DMS153 treated with DMSO at 0.1 percent for 48 hours (cell line): Measurements from ENCODE around the gene MED12.

Source experiments
- DNase-seq: peaks from one replicate; lab custom pipeline; 2025; ENCODE audit not compliant: unreplicated experiment; lab: John Stamatoyannopoulos, UW

The MED12 gene

GRCh38 chrX:71118032-71118984 lies at the start of gene MED12:
Gene MED12, plus strand, starts transcription at chrX:71118596. Its CDS starts 159 bp downstream, at chrX:71118755.
- peak; percentile 22 for DNase-seq

- DNase-seq: no peak
These were observed 47.9 kb upstream of the MED12 start for GRCh38 chrX:71070531-71070930.

- no peak for DNase-seq
These were observed 36.9 kb upstream of the MED12 start for GRCh38 chrX:71081330-71082123.

- no peak for DNase-seq
These were observed 36.2 kb upstream of the MED12 start for GRCh38 chrX:71082124-71082647.

GRCh38 chrX:71082822-71083221 lies 35.6 kb upstream of the MED12 start:
- no peak for DNase-seq

GRCh38 chrX:71085900-71086299 lies 32.5 kb upstream of the MED12 start:
- DNase-seq: no peak

- DNase-seq: no peak
These were observed 27.1 kb upstream of the MED12 start for GRCh38 chrX:71091263-71091662.

GRCh38 chrX:71095033-71095432 lies 23.4 kb upstream of the MED12 start:
- no peak for DNase-seq

GRCh38 chrX:71095555-71095980 lies 22.8 kb upstream of the MED12 start, which contains the start of gene FOXO4:
Gene FOXO4, plus strand, starts transcription at chrX:71095851. Its CDS starts 678 bp downstream, at chrX:71096529.
- peak; percentile 6 for DNase-seq

GRCh38 chrX:71095981-71096759 lies 22.2 kb upstream of the MED12 start:
- DNase-seq: no peak

- no peak for DNase-seq
These were observed 21.7 kb upstream of the MED12 start for GRCh38 chrX:71096760-71097032.

GRCh38 chrX:71098302-71098701 lies 20.1 kb upstream of the MED12 start:
- DNase-seq: no peak

GRCh38 chrX:71098951-71099506 lies 19.4 kb upstream of the MED12 start:
- no peak for DNase-seq

GRCh38 chrX:71099736-71100135 lies 18.7 kb upstream of the MED12 start:
- DNase-seq: no peak

GRCh38 chrX:71100581-71101505 lies 17.6 kb upstream of the MED12 start:
- DNase-seq: no peak

- DNase-seq: no peak
These were observed 16.1 kb upstream of the MED12 start for GRCh38 chrX:71102292-71102691.

- no peak for DNase-seq
These were observed 15.0 kb upstream of the MED12 start for GRCh38 chrX:71103110-71103983.

- no peak for DNase-seq
These were observed 12.8 kb upstream of the MED12 start for GRCh38 chrX:71105628-71106027.

- DNase-seq: no peak
These were observed 12.0 kb upstream of the MED12 start, which contains the start of gene CXorf65 for GRCh38 chrX:71106427-71106826. Gene CXorf65, minus strand, starts transcription at chrX:71106740. Its CDS starts 184 bp downstream, at chrX:71106556.
